Central memory CD8-positive, alpha-beta T cell (primary cell): ENCODE measurements around the gene ANKRD33B.
"Not testable (repeated sequence)": the region's sequence is repeated elsewhere in the genome, so short reads cannot be mapped to it uniquely, and the experiment has no call there.

Experiments used
- ATAC-seq: fragments of 150-1000 bp; cut with Tn5 transposase; replicated peaks from 2 replicates; pipeline ENCODE4 v1.10.0; 2022; ENCODE audit warnings: mild to moderate bottlenecking, moderate FRiP score, moderate number of reproducible peaks; ENCODE audit not compliant: poor library complexity, severe bottlenecking; ENCODE audit errors: extremely low read depth
- DNase-seq, 2 donors: peaks; one replicate each; pipeline ENCODE4 v3.0.0; 2021; ENCODE audit warnings: low spot score in 2 of 2
- H3K27ac Mint-ChIP-seq: one replicate; pipeline ENCODE4 v1.8.0; 2022; ENCODE audit warnings: low read depth, mild to moderate bottlenecking, moderate library complexity, mixed read lengths
- H3K27me3 Mint-ChIP-seq: one replicate; pipeline ENCODE4 v1.8.0; 2022; ENCODE audit warnings: mixed read lengths
- H3K36me3 Mint-ChIP-seq: one replicate; pipeline ENCODE4 v1.8.0; 2022; ENCODE audit warnings: mild to moderate bottlenecking, moderate library complexity, mixed read lengths; ENCODE audit not compliant: insufficient read depth
- H3K4me1 Mint-ChIP-seq: one replicate; pipeline ENCODE4 v1.8.0; 2022; ENCODE audit warnings: mixed read lengths
- H3K4me3 Mint-ChIP-seq: one replicate; pipeline ENCODE4 v1.8.0; 2022; ENCODE audit warnings: mild to moderate bottlenecking, moderate library complexity, mixed read lengths
- H3K9me3 Mint-ChIP-seq: one replicate; pipeline ENCODE4 v1.8.0; 2022; ENCODE audit warnings: mixed read lengths

Gene ANKRD33B

DNA sequence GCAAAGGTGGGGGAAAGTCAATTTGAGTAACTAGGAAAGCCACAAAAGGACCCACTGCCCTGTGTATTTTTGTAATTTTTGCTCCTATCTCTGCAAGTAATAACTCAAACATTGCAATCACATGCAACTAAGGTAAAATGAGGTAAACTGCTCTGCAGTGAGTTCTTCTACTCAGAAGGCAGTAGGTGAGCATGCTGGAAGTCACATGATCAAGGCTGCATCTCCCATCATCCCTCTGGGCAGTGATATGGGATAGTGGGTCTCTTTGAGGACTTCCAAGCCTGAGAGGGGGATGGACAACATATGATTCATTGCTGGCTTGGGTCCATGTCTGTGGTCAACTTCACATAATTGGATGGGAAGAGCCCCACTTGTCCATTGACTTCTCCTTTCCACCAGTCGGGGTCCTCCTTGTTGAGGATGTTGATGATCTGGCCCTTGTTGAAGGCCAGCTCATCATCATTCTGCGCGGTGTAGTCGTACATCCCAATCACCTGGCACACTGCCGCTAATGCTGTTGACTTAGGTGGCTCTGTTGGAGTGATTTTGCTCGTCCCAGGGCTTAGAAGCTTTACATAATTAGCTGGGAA, 100.4 kb downstream of the ANKRD33B start:
- not testable (repeated sequence) for DNase-seq, H3K27ac Mint-ChIP-seq, ATAC-seq

GRCh38 chr5:10665799-10666198, 101.9 kb downstream of the ANKRD33B start:
- DNase-seq = no peak
- Mint-ChIP-seq H3K36me3 (no peaks in the 10 kb centered on the region), H3K27me3 (no peaks in the 10 kb centered on the region), H3K4me3 (no peak overlapping the region), H3K4me1 (no peaks in the 10 kb centered on the region), H3K27ac (no peak overlapping the region), H3K9me3 (no peaks in the 10 kb centered on the region)
- no peak for ATAC-seq

More for the DNA sequence above, 100.4 kb downstream of the ANKRD33B start:
- H3K4me1 Mint-ChIP-seq, H3K27me3 Mint-ChIP-seq, H3K9me3 Mint-ChIP-seq, H3K36me3 Mint-ChIP-seq, H3K4me3 Mint-ChIP-seq: not testable (repeated sequence)

GRCh38 chr5:10666531-10667299, 102.8 kb downstream of the ANKRD33B start:
- H3K4me1 Mint-ChIP-seq = no peaks in the 10 kb centered on the region
- H3K36me3 Mint-ChIP-seq = no peaks in the 10 kb centered on the region
- no peaks in the 10 kb centered on the region for H3K9me3 Mint-ChIP-seq
- H3K27me3 Mint-ChIP-seq = no peaks in the 10 kb centered on the region
- no peak overlapping the region for H3K4me3 Mint-ChIP-seq
- no peak overlapping the region for H3K27ac Mint-ChIP-seq
- DNase-seq (no peak), ATAC-seq (no peak)

DNA sequence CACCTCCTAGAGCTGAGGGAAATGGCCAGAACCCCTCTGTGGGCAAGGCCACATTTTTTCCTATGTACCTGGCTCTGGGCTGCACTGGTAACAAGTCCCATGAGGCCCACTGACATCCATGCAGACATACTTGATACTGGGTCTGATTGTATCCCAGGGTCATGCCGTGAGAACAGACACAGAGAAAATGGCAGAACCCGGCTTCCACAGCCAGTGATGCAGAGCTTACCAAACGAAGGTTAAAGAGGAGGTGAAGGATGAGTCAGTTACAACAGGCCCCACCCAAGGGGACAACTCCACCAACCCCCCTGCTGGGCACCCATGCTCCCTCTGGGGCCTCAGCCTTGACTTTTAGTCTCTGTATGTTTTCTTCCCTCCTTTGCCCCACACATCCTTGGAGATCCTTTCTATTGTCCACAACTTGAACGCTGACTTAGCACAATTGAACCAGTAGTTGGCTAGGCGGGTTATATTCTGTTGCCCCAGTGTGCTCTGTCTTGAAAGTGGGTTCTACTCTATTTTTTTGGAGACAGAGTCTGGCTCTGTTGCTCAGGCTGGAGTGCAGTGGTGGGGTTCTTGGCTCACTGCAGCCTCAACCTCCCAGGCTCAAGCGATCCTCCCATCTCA, 103.7 kb downstream of the ANKRD33B start:
- no peaks in the 10 kb centered on the region for H3K36me3 Mint-ChIP-seq
- H3K4me1 Mint-ChIP-seq = no peaks in the 10 kb centered on the region
- no peak overlapping the region for H3K4me3 Mint-ChIP-seq
- ATAC-seq (no peak), DNase-seq (no peak)
- H3K27me3 Mint-ChIP-seq = no peaks in the 10 kb centered on the region
- H3K9me3 Mint-ChIP-seq = no peaks in the 10 kb centered on the region
- no peak overlapping the region for H3K27ac Mint-ChIP-seq

GRCh38 chr5:10668697-10669096, 104.8 kb downstream of the ANKRD33B start:
- DNase-seq (no peak), ATAC-seq (no peak)
- no peaks in the 10 kb centered on the region for H3K36me3 Mint-ChIP-seq
- H3K4me1 Mint-ChIP-seq = no peaks in the 10 kb centered on the region
- H3K27me3 Mint-ChIP-seq = no peaks in the 10 kb centered on the region
- H3K9me3 Mint-ChIP-seq = no peaks in the 10 kb centered on the region
- no peak overlapping the region for H3K4me3 Mint-ChIP-seq
- H3K27ac Mint-ChIP-seq = no peak overlapping the region

- Mint-ChIP-seq H3K27ac (no peak overlapping the region), H3K36me3 (no peaks in the 10 kb centered on the region), H3K27me3 (no peaks in the 10 kb centered on the region), H3K9me3 (no peaks in the 10 kb centered on the region), H3K4me1 (no peaks in the 10 kb centered on the region), H3K4me3 (no peak overlapping the region)
- ATAC-seq (no peak), DNase-seq (no peak)
These were observed 106.1 kb downstream of the ANKRD33B start for GRCh38 chr5:10669983-10670382.

GRCh38 chr5:10671041-10672008, 107.5 kb downstream of the ANKRD33B start:
- no peaks in the 10 kb centered on the region for H3K9me3 Mint-ChIP-seq
- H3K27me3 Mint-ChIP-seq = no peaks in the 10 kb centered on the region
- no peak overlapping the region for H3K27ac Mint-ChIP-seq
- no peak overlapping the region for H3K4me3 Mint-ChIP-seq
- ATAC-seq = no peak
- H3K4me1 Mint-ChIP-seq = no peaks in the 10 kb centered on the region
- no peaks in the 10 kb centered on the region for H3K36me3 Mint-ChIP-seq
- DNase-seq = no peak

- DNase-seq = no peak
- H3K9me3 Mint-ChIP-seq = peaks cover 4% of the 10 kb centered on the region
- H3K27ac Mint-ChIP-seq = no peak overlapping the region
- H3K36me3 Mint-ChIP-seq = peaks cover 2% of the 10 kb centered on the region
- H3K4me3 Mint-ChIP-seq = no peak overlapping the region
- H3K27me3 Mint-ChIP-seq = no peaks in the 10 kb centered on the region
- no peak for ATAC-seq
- H3K4me1 Mint-ChIP-seq = no peaks in the 10 kb centered on the region
These were observed 108.5 kb downstream of the ANKRD33B start for GRCh38 chr5:10672146-10673016.

- ATAC-seq = no peak
- no peak for DNase-seq
- H3K4me1 Mint-ChIP-seq = no peaks in the 10 kb centered on the region
- no peak overlapping the region for H3K27ac Mint-ChIP-seq
- no peaks in the 10 kb centered on the region for H3K27me3 Mint-ChIP-seq
- H3K4me3 Mint-ChIP-seq = no peak overlapping the region
- peaks cover 2% of the 10 kb centered on the region for H3K36me3 Mint-ChIP-seq
- H3K9me3 Mint-ChIP-seq = peaks cover 10% of the 10 kb centered on the region
These were observed 109.1 kb downstream of the ANKRD33B start for GRCh38 chr5:10673017-10673389.

- Mint-ChIP-seq H3K27me3 (no peaks in the 10 kb centered on the region), H3K4me1 (no peaks in the 10 kb centered on the region), H3K9me3 (peaks cover 11% of the 10 kb centered on the region), H3K27ac (no peak overlapping the region), H3K36me3 (peaks cover 2% of the 10 kb centered on the region), H3K4me3 (no peak overlapping the region)
- ATAC-seq (no peak), DNase-seq (no peak)
These were observed 109.5 kb downstream of the ANKRD33B start for GRCh38 chr5:10673407-10673806.

GRCh38 chr5:10674096-10674495, 110.2 kb downstream of the ANKRD33B start:
- H3K27ac Mint-ChIP-seq = no peak overlapping the region
- DNase-seq (no peak), ATAC-seq (no peak)
- no peaks in the 10 kb centered on the region for H3K27me3 Mint-ChIP-seq
- no peak overlapping the region for H3K4me3 Mint-ChIP-seq
- peaks cover 11% of the 10 kb centered on the region for H3K9me3 Mint-ChIP-seq
- H3K4me1 Mint-ChIP-seq = no peaks in the 10 kb centered on the region
- H3K36me3 Mint-ChIP-seq = peaks cover 4% of the 10 kb centered on the region

- no peak overlapping the region for H3K4me3 Mint-ChIP-seq
- ATAC-seq (no peak), DNase-seq (no peak)
- no peaks in the 10 kb centered on the region for H3K27me3 Mint-ChIP-seq
- H3K9me3 Mint-ChIP-seq = peaks cover 11% of the 10 kb centered on the region
- peaks cover 8% of the 10 kb centered on the region for H3K36me3 Mint-ChIP-seq
- H3K4me1 Mint-ChIP-seq = no peaks in the 10 kb centered on the region
- H3K27ac Mint-ChIP-seq = no peak overlapping the region
These were observed 110.7 kb downstream of the ANKRD33B start for GRCh38 chr5:10674582-10674981.
